NT2/D1 (cell line): ENCODE data around the gene NTNG2.
"Not testable (repeated sequence)": the region's sequence is repeated elsewhere in the genome, so short reads cannot be mapped to it uniquely, and the experiment has no call there.

Experiments used
- DNase-seq: peaks from one replicate; pipeline ENCODE4 v3.0.0-alpha.2; 2011; ENCODE audit warnings: low read depth, low spot score
- H3K27me3 ChIP-seq: 2 replicates; pipeline ENCODE4 v1.6.0; 2011; ENCODE audit warnings: mild to moderate bottlenecking; ENCODE audit not compliant: insufficient read length, insufficient read depth
- H3K36me3 ChIP-seq: 2 replicates; pipeline ENCODE4 v1.6.1; 2011; ENCODE audit warnings: mild to moderate bottlenecking, low read length, mixed read lengths; ENCODE audit not compliant: insufficient read depth, insufficient read length
- H3K4me1 ChIP-seq: 2 replicates; pipeline ENCODE4 v1.5.1; 2011; ENCODE audit not compliant: insufficient read depth, insufficient read length
- H3K4me3 ChIP-seq: 2 replicates; pipeline ENCODE4 v1.5.1; 2011; ENCODE audit warnings: low read depth; ENCODE audit not compliant: insufficient read length
- H3K9ac ChIP-seq: 2 replicates; pipeline ENCODE4 v1.6.0; 2011; ENCODE audit warnings: low read depth; ENCODE audit not compliant: insufficient read length
- H3K9me3 ChIP-seq: 2 replicates; pipeline ENCODE4 v1.5.1; 2011; ENCODE audit warnings: mild to moderate bottlenecking, low read length; ENCODE audit not compliant: insufficient read depth
- SUZ12 ChIP-seq: IDR thresholded peaks from 2 replicates; pipeline ENCODE4 v1.6.1; 2011; ENCODE audit not compliant: insufficient read length, insufficient read depth; ENCODE audit errors: extremely low read depth
- YY1 ChIP-seq: IDR thresholded peaks from 2 replicates; pipeline ENCODE4 v1.6.1; 2011; ENCODE audit not compliant: insufficient read length, insufficient read depth
- ZNF274 ChIP-seq: IDR thresholded peaks from 2 replicates; pipeline ENCODE4 v1.6.1; 2011; ENCODE audit warnings: mild to moderate bottlenecking, low read depth, low read length

Gene NTNG2

DNA sequence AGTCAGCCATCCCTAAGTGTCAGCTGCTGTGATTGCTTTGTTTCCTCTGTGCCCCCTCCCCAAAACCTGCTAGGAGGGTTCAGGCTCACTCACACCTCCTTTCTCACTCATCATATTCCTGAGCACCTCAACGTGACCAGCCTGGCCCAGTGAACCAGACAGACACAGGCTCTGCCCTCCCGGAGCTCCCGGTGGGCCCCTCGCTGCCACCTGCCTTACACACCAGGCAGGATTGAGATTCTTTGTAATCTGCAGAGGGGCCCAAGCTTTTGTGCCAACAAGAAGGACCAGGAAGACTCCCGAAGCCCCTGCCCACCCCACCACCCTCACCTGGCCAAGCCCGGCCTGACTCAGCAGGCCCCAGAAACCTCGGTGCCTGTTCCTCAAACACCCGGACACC is 87.8 kb downstream of the NTNG2 start:
- Histone ChIP-seq H3K4me1 (peaks cover 11% of the 10 kb centered on the region), H3K4me3 (no peak overlapping the region), H3K9me3 (peaks cover 18% of the 10 kb centered on the region), H3K27me3 (no peaks in the 10 kb centered on the region), H3K9ac (no peak overlapping the region), H3K36me3 (no peaks in the 10 kb centered on the region)
- DNase-seq, result no peak
- TF ChIP-seq YY1 (no peak), SUZ12 (no peak), ZNF274 (no peak)

DNA sequence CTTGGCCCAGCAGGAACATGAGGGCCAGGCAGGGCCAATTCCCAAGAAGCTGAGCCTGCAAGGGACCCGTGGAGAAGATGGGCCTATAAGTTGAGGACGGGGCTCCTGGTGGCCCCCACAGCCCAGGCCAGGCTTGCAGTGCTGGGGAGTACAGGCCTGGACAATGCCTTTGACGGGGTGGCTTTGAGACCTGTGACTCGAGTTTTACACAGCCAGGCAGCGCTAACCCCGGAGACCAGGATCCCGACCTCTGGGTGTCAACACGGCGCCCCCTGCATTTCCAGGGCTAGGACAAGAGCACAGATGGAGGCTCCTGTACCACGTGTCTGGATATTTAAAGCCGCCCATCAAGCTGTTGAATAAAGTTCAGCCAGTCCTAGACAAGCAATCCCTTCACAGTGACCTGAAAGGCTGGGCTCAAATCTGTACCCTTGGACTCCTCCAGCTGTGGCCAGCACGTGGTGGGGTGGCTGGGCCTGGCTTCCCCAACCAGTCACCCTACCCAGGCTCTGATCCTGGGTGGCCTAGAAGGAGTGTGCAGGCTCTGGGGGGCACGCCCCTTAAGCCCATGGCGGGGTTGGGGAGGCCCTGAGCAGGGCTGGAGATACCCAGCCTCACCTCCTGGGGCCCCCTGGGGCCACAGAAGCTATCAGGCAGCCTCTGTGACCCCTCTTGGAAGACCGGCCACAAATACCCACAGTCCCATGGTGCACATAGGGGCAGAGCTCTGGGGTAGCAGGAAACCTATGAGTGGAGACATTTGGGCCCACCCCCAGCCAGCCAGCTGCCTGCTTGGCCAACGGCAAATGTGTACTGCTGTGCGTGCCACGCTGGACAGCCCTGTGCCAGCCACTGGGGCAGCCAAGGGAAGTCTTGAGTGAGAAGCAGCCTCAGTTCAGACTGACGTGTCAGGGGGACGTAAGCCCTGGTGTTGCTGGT is 88.7 kb downstream of the NTNG2 start:
- no peaks in the 10 kb centered on the region for H3K27me3 ChIP-seq
- H3K4me3 ChIP-seq, result no peak overlapping the region
- TF ChIP-seq YY1, result no peak
- no peak for TF ChIP-seq ZNF274
- TF ChIP-seq SUZ12, result no peak

DNA sequence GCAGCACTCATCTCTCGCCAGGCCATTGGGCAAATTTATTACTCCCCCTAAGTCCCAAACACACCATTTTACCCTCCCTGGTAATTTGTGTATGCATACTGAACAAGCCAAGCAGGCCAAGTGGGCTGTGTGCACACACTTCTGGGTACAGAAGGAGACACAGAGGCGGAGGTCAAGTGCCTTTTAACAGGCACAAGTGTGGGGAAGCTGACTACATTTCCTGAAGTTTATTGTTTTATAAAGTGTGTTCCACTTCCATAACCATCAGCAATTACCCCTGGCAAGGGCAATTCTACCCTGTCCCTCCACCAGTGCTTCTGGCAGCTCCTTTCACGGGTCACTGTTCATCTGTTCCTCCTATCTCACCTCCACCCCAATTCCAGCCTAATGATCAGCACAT is 99.0 kb downstream of the NTNG2 start:
- H3K9ac ChIP-seq, result no peak overlapping the region
- H3K9me3 ChIP-seq, result no peaks in the 10 kb centered on the region
- no peak for DNase-seq
- H3K36me3 ChIP-seq, result peaks cover 37% of the 10 kb centered on the region
- TF ChIP-seq SUZ12, result no peak
- TF ChIP-seq YY1, result no peak
- no peak for TF ChIP-seq ZNF274
- no peaks in the 10 kb centered on the region for H3K27me3 ChIP-seq
- H3K4me1 ChIP-seq, result peaks cover 3% of the 10 kb centered on the region
- H3K4me3 ChIP-seq, result no peak overlapping the region

More for the DNA sequence above, 88.7 kb downstream of the NTNG2 start:
- DNase-seq, result no peak
- H3K36me3 ChIP-seq, result no peaks in the 10 kb centered on the region
- H3K9ac ChIP-seq, result no peak overlapping the region
- peaks cover 3% of the 10 kb centered on the region for H3K4me1 ChIP-seq
- peaks cover 18% of the 10 kb centered on the region for H3K9me3 ChIP-seq

DNA sequence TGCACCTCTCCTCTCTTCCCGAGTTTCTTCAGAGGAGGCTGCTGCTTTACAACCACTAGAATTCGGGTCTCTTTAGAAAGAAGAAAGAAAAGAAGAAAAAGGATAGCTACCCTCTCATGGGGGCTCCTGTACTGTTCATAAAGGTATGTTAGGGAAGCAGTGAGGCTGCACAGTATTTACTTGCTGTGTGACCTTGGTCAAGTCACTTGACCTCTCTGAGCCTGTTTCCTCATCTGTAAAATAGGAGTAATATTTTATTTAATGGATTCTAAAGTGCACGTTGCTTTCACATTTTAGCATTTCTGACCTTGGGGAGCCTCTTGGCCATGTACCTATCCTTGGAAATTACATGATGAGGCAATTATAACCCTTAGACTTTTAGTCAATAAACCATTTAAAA is 104.2 kb downstream of the NTNG2 start:
- peaks cover 84% of the 10 kb centered on the region for H3K36me3 ChIP-seq
- no peaks in the 10 kb centered on the region for H3K27me3 ChIP-seq
- H3K4me1 ChIP-seq, result no peaks in the 10 kb centered on the region
- H3K9me3 ChIP-seq, result no peaks in the 10 kb centered on the region
- H3K9ac ChIP-seq, result no peak overlapping the region
- no peak overlapping the region for H3K4me3 ChIP-seq
- no peak for DNase-seq
- TF ChIP-seq SUZ12, result no peak
- TF ChIP-seq YY1, result no peak
- TF ChIP-seq ZNF274, result no peak

DNA sequence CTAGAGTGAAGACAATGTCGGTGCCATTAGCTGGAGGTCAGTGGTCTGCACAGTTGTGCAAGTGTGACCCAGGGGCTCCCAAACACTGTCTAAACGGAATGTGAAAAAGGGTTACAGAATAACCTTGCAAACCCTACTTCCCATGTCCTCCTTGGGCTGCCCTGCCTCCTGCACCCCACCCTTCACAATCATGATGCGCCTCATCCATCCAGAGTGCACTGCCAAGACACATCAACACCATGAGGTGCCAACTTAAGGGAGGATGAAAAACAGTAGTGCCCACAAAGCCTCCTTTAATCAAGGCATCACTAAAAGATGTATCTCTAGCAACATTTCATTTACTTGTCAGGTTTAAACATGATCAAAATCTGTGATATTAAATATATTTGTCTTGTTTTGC is 105.8 kb downstream of the NTNG2 start:
- no peak for DNase-seq
- H3K9me3 ChIP-seq, result no peaks in the 10 kb centered on the region
- peaks cover 86% of the 10 kb centered on the region for H3K36me3 ChIP-seq
- no peak overlapping the region for H3K4me3 ChIP-seq
- no peak for TF ChIP-seq ZNF274
- no peak for TF ChIP-seq SUZ12
- TF ChIP-seq YY1, result no peak
- H3K4me1 ChIP-seq, result no peaks in the 10 kb centered on the region
- H3K27me3 ChIP-seq, result no peaks in the 10 kb centered on the region
- no peak overlapping the region for H3K9ac ChIP-seq

DNA sequence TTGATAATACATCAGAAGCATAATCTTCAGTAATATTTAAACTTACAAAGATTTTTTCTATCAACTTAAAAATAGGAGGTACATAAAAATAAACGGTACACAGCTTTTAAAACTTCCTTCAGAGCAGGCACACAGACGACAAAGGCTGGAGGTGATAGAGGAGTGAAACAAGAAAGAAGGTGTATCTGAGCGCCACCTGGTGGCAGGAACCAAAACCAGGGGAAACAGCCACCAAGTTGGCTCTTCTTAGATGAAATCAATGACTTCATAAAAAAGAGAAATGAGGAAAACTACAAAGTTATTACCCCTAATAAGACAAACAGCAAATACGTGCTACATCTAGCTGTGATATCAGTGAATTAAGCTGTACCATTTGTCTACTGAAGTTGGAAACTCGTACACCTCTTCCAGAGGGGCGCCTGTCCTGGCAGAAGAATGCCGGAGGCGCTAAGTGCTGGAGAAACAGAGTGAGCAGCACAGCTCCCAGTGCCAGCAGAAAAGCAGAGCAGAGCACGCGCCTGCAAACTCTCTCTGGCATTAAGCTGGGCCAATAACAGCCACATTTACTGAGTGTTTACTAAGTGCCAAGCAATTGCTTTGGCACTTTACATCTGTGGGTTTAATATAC is 107.0 kb downstream of the NTNG2 start:
- Histone ChIP-seq H3K36me3 (peaks cover 86% of the 10 kb centered on the region), H3K4me3 (no peak overlapping the region), H3K9me3 (no peaks in the 10 kb centered on the region), H3K4me1 (no peaks in the 10 kb centered on the region), H3K9ac (no peak overlapping the region), H3K27me3 (no peaks in the 10 kb centered on the region)
- TF ChIP-seq ZNF274, result no peak
- peak; percentile 59 for DNase-seq

DNA sequence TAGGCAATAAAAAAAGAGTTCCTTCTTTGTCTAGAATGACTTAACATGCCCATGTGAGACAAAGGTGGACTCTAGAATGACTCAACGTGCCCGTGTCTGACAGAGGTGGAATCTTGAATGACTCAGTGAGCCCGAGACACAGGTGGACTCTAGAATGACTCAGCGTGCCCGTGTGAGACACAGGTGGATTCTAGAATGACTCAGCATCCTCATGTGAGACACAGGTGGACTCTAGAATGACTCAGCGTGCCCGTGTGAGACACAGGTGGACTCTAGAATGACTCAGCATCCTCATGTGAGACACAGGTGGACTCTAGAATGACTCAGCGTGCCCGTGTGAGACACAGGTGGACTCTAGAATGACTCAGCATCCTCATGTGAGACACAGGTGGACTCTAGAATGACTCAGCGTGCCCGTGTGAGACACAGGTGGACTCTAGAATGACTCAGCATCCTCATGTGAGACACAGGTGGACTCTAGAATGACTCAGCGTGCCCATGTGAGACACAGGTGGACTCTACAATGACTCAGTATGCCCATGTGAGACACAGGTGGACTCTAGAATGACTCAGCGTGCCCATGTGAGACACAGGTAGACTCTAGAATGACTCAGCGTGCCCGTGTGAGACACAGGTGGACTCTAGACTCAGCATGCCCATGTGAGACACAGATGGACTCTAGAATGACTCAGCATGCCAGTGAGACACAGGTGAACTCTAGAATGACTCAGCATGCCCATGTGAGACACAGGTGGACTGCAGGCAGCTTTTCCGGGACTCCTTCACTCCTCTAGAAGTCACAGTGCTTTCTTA is 108.1 kb downstream of the NTNG2 start:
- DNase-seq, H3K4me1 ChIP-seq, H3K27me3 ChIP-seq, H3K9me3 ChIP-seq, H3K4me3 ChIP-seq, H3K9ac ChIP-seq: not testable (repeated sequence)
- H3K36me3 ChIP-seq, result peaks cover 86% of the 10 kb centered on the region
